IMR-90 (cell line): Measurements from ENCODE around the gene CROCC2. TPM values are rescaled to one million over a fixed set of nuclear protein-coding genes. Genes with fewer than 3 reads are reported as not detected.

Experiments
- ATAC-seq: fragments of 200-7000 bp; cut with Tn5 transposase; 2 replicates; pipeline ENCODE4 v1.9.1; 2020; ENCODE audit warnings: low read depth, mild to moderate bottlenecking, moderate library complexity
- BruUV-seq: library from RNA; stranded (reverse); fragments of 400-500 nt; replicated peaks from 2 replicates; lab custom pipeline; 2021; lab: Mats Ljungman, UMichigan
- CTCF ChIA-PET: fragments of 300-600 bp; formaldehyde crosslinking; extraction: SDS; loops from one replicate; lab custom pipeline; 2021; ENCODE audit warnings: antibody characterized with exemption; lab: Yijun Ruan, JAX
- POLR2A ChIA-PET: fragments of 300-600 bp; sonication (Branson Sonifier 250); formaldehyde crosslinking; loops from one replicate; lab custom pipeline; 2022; ENCODE audit warnings: antibody characterized with exemption; ENCODE audit not compliant: unreplicated experiment; lab: Charles Lee
- DNase-seq: peaks from one replicate; pipeline ENCODE4 v3.0.0; 2013
- H2AFZ ChIP-seq: replicated peaks from 2 replicates; pipeline ENCODE3; 2013; ENCODE audit warnings: low read length, mild to moderate bottlenecking; ENCODE audit not compliant: poor library complexity
- H2AK5ac ChIP-seq: 2 replicates; pipeline ENCODE4 v1.6.1; 2013; ENCODE audit warnings: low read depth, low read length, inconsistent platforms
- H2AK9ac ChIP-seq: replicated peaks from 2 replicates; pipeline ENCODE3; 2013; ENCODE audit warnings: mild to moderate bottlenecking, low read depth, low read length, moderate library complexity; ENCODE audit not compliant: poor library complexity
- H2BK120ac ChIP-seq: 2 replicates; pipeline ENCODE4 v1.6.1; 2013; ENCODE audit warnings: low read depth, low read length, inconsistent platforms
- H2BK15ac ChIP-seq: 3 replicates; pipeline ENCODE4 v1.6.1; 2013; ENCODE audit warnings: low read depth, low read length, inconsistent platforms
- H2BK20ac ChIP-seq: 2 replicates; pipeline ENCODE4 v1.6.1; 2013; ENCODE audit warnings: low read depth, mild to moderate bottlenecking, inconsistent platforms, low read length, moderate library complexity
- H2BK5ac ChIP-seq: 2 replicates; pipeline ENCODE4 v1.6.1; 2013; ENCODE audit warnings: mild to moderate bottlenecking, low read depth, low read length, inconsistent platforms; ENCODE audit not compliant: poor library complexity, severe bottlenecking
- H3K14ac ChIP-seq: replicated peaks from 2 replicates; pipeline ENCODE4 v1.6.1; 2013; ENCODE audit warnings: low read depth, low read length, inconsistent platforms
- H3K18ac ChIP-seq: 2 replicates; pipeline ENCODE4 v1.6.1; 2013; ENCODE audit warnings: low read depth, low read length, control low read depth
- H3K23ac ChIP-seq: 2 replicates; pipeline ENCODE4 v1.6.1; 2013; ENCODE audit warnings: low read depth, low read length, inconsistent platforms
- H3K27ac ChIP-seq: 2 replicates; pipeline ENCODE4 v1.5.1; 2013; ENCODE audit warnings: mild to moderate bottlenecking, control low read depth, low read length; ENCODE audit not compliant: insufficient read depth
- H3K27me3 ChIP-seq: 2 replicates; pipeline ENCODE4 v1.6.1; 2013; ENCODE audit warnings: low read length; ENCODE audit not compliant: control insufficient read depth, insufficient read depth
- H3K36me3 ChIP-seq: 2 replicates; pipeline ENCODE4 v1.6.1; 2013; ENCODE audit warnings: low read length, mixed read lengths; ENCODE audit not compliant: control insufficient read depth, insufficient read depth
- H3K4ac ChIP-seq: 2 replicates; pipeline ENCODE4 v1.6.1; 2013; ENCODE audit warnings: low read depth, low read length, inconsistent platforms
- H3K4me1 ChIP-seq: 2 replicates; pipeline ENCODE4 v1.6.1; 2013; ENCODE audit warnings: low read length, mixed read lengths; ENCODE audit not compliant: control insufficient read depth, insufficient read depth
- H3K4me2 ChIP-seq: 2 replicates; pipeline ENCODE4 v1.6.1; 2013; ENCODE audit warnings: low read depth, mild to moderate bottlenecking, control low read depth, low read length, moderate library complexity
- H3K4me3 ChIP-seq: 2 replicates; pipeline ENCODE4 v1.5.1; 2013; ENCODE audit warnings: low read depth, mild to moderate bottlenecking, control low read depth, low read length, moderate library complexity; ENCODE audit not compliant: insufficient read depth
- H3K56ac ChIP-seq: 2 replicates; pipeline ENCODE4 v1.6.1; 2013; ENCODE audit warnings: low read length, inconsistent platforms; ENCODE audit not compliant: insufficient read depth; ENCODE audit errors: extremely low read depth
- H3K79me1 ChIP-seq, 2 experiments: 2 replicates each; pipeline ENCODE4 v1.6.1; 2013; ENCODE audit warnings: low read length in 2 of 2, inconsistent platforms in 1 of 2, low read depth in 1 of 2
- H3K9ac ChIP-seq: 2 replicates; pipeline ENCODE4 v1.6.1; 2013; ENCODE audit warnings: low read depth, low read length, control low read depth
- H3K9me1 ChIP-seq: 2 replicates; pipeline ENCODE4 v1.6.1; 2013; ENCODE audit warnings: low read length, inconsistent platforms; ENCODE audit not compliant: insufficient read depth
- H3K9me3 ChIP-seq: 2 replicates; pipeline ENCODE4 v1.6.1; 2013; ENCODE audit warnings: low read length; ENCODE audit not compliant: control insufficient read depth, insufficient read depth
- H4K20me1 ChIP-seq: 2 replicates; pipeline ENCODE4 v1.6.1; 2013; ENCODE audit warnings: low read length, inconsistent platforms; ENCODE audit not compliant: insufficient read depth
- H4K5ac ChIP-seq: 2 replicates; pipeline ENCODE4 v1.6.1; 2013; ENCODE audit warnings: mild to moderate bottlenecking, low read depth, low read length, control low read depth
- H4K8ac ChIP-seq, 2 experiments: 2 replicates each; pipeline ENCODE4 v1.6.1; 2013; ENCODE audit warnings: low read depth in 2 of 2, low read length in 2 of 2, control low read depth in 1 of 2, inconsistent platforms in 1 of 2
- H4K91ac ChIP-seq: 2 replicates; pipeline ENCODE4 v1.6.1; 2013; ENCODE audit warnings: low read depth, low read length, inconsistent platforms; ENCODE audit not compliant: insufficient read depth
- CHD1 ChIP-seq: IDR thresholded peaks from 2 replicates; pipeline ENCODE4 v1.6.1; 2012; ENCODE audit warnings: low read depth, low read length, improper control_type of control experiment
- FOS ChIP-seq: fragments of 150-350 bp; IDR thresholded peaks from 2 replicates; pipeline ENCODE4 v1.6.1; 2016; ENCODE audit warnings: low read depth, low read length
- MAFK ChIP-seq: IDR thresholded peaks from 2 replicates; pipeline ENCODE4 v1.6.1; 2012; ENCODE audit warnings: low read depth, low read length, improper control_type of control experiment
- RFX5 ChIP-seq: IDR thresholded peaks from 2 replicates; pipeline ENCODE4 v1.8.0; 2012; ENCODE audit warnings: low read depth, mild to moderate bottlenecking, low read length, moderate library complexity
- WGBS, 2 experiments: methylation state at CpG; one replicate each; pipeline versions ENCODE4 v1.1.5 to v1.1.7; 2013; ENCODE audit warnings: missing lambda C conversion rate in 2 of 2; ENCODE audit not compliant: insufficient read length in 1 of 2; ENCODE audit errors: extremely low coverage in 2 of 2; 5-methylcytosine and 5-hydroxymethylcytosine counted together
- dilution Hi-C: fragments of 300-500 bp; cut with HindIII; formaldehyde crosslinking; loops from one replicate; pipeline ENCODE4 v1.14.3; 2018; ENCODE audit warnings: low sequenced_read_pairs; ENCODE audit not compliant: unreplicated experiment
- in situ Hi-C: fragments of 300-500 bp; cut with MboI; formaldehyde crosslinking; loops from 3 replicates; pipeline ENCODE4 v1.14.3; 2019; ENCODE audit warnings: low sequenced_read_pairs, inconsistent platforms, mixed read lengths
- intact Hi-C: fragments of 100-400 bp; cut with micrococcal nuclease; formaldehyde crosslinking; loops from 2 replicates; pipeline ENCODE4 v1.10.0; 2022
- polyA plus RNA-seq, 3 experiments: library from polyadenylated mRNA; depleted of rRNA; stranded (reverse); fragments of >200 nt; gene quantifications; 2 replicates each; pipeline ENCODE4 v1.2.3, GENCODE V29; 2012; ENCODE audit warnings: low replicate concordance in 1 of 3
- total RNA-seq: library from RNA; depleted of rRNA; stranded (reverse); fragments of >200 nt; gene quantifications from 2 replicates; pipeline ENCODE4 v1.2.3, GENCODE V29; 2012
- TF ChIP-seq, protein P1 (sequence below): fragments of 150-350 bp; IDR thresholded peaks from 2 replicates; pipeline ENCODE4 v1.6.1; 2016; ENCODE audit warnings: low read depth, mild to moderate bottlenecking, low read length, moderate library complexity, borderline replicate concordance
- TF ChIP-seq, protein P2 (sequence below): fragments of 150-350 bp; IDR thresholded peaks from 2 replicates; pipeline ENCODE4 v1.6.1; 2017; ENCODE audit warnings: mild to moderate bottlenecking, antibody characterized with exemption, low read length, low read depth

The CROCC2 gene
- total and polyA plus RNA-seq, 2 of the 4 experiments (the other 2 are of a cell fraction): not detected

DNA sequence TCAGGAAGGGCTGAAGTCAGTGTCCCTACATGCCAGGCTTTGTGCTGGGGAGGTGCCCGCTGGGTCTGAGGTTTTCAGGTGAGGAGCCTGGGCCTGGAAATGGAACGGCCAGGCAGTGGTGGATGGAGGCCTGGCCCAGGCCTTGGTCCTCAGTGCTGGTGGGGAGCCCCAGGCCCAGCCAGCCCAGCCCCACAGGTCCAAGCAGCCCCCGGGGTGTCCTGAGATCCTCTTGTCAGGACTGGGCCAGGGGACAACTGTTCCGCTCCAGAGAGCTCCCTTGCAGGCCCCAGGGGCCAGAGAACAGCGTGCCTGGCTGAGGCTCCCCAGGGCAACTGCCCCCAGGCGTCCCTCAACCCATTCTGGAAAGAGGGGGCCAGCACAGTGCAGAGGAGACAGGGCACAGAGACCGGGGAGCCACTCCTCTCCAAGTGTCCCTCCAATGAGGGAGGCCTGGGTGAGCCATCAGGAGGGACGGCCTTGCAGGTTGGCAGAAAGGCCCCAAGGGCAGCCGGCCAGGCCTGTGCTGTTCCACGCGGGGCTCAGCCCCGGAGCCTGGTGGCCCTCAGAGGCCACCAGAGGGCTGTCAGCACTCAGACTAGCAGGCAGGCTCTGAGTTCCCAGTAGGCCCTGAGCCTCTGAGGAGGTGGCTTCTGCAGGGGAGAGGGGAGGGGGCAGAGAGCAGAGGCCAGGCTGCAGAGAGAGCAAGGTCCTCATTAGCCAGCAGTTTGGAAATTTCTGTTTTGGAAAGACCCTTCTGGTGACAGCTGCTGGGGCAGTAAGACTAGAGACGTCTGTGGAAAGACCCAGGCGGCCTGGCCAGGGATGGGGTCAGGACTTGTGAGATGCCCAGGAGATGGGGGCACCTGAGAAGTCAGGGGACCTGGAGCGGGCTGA, 62.8 kb downstream of the CROCC2 start:
- Histone ChIP-seq H2BK20ac (no peak overlapping the region), H2AK5ac (no peak overlapping the region), H3K27ac (no peak overlapping the region), H3K4me2 (no peak overlapping the region), H4K8ac (no peak overlapping the region), H3K4me1 (peaks cover 2% of the 10 kb centered on the region; the same call in 1 of the 2 replicates), H2AFZ (peak overlapping the region; percentile 11), H3K4me3 (no peak overlapping the region), H3K79me1 (no peaks in the 10 kb centered on the region), H2AK9ac (no peak overlapping the region), H2BK120ac (no peak overlapping the region), H3K9me1 (no peaks in the 10 kb centered on the region), H4K5ac (no peak overlapping the region), H4K20me1 (no peaks in the 10 kb centered on the region), H3K4ac (no peak overlapping the region), H3K23ac (no peak overlapping the region), H3K27me3 (peaks cover 12% of the 10 kb centered on the region), H3K36me3 (no peaks in the 10 kb centered on the region), H3K9ac (no peak overlapping the region), H3K9me3 (peaks cover 7% of the 10 kb centered on the region), H3K14ac (no peak overlapping the region), H3K18ac (no peak overlapping the region), H3K56ac (no peak overlapping the region), H2BK5ac (no peak overlapping the region), H4K91ac (no peak overlapping the region), H2BK15ac (no peak overlapping the region)
- dilution Hi-C loops: no loop called here
- DNase-seq (no peak), ATAC-seq (no peak; the same call in 1 of the 2 replicates)
- TF ChIP-seq RFX5 (no peak), FOS (no peak), MAFK (no peak), CHD1 (no peak)
- TF ChIP-seq, protein P1, sequence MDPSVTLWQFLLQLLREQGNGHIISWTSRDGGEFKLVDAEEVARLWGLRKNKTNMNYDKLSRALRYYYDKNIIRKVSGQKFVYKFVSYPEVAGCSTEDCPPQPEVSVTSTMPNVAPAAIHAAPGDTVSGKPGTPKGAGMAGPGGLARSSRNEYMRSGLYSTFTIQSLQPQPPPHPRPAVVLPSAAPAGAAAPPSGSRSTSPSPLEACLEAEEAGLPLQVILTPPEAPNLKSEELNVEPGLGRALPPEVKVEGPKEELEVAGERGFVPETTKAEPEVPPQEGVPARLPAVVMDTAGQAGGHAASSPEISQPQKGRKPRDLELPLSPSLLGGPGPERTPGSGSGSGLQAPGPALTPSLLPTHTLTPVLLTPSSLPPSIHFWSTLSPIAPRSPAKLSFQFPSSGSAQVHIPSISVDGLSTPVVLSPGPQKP: no peak
- TF ChIP-seq, protein P2, sequence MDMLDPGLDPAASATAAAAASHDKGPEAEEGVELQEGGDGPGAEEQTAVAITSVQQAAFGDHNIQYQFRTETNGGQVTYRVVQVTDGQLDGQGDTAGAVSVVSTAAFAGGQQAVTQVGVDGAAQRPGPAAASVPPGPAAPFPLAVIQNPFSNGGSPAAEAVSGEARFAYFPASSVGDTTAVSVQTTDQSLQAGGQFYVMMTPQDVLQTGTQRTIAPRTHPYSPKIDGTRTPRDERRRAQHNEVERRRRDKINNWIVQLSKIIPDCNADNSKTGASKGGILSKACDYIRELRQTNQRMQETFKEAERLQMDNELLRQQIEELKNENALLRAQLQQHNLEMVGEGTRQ: no peak
- 75% methylated on average over 12 of the region's 15 CpGs; no CpG with 5 or more reads in 1 of the 2 experiments for WGBS, 2 experiments
- no TSS peak for BruUV-seq
- in situ Hi-C loops: no loop called here
- intact Hi-C loops: no loop called here
- ChIA-PET CTCF (no interaction called here), POLR2A (no interaction called here)
